ENCODE data around the gene NPAS3. TPM values are rescaled to one million over a fixed set of nuclear protein-coding genes. Genes with fewer than 3 reads are reported as not detected.
A peak's percentile ranks its signal among the peaks of the same experiment; 100 is the strongest.

NPAS3 gene
- total RNA-seq, 1 donor from 2014 or later: 0.95 TPM

- no peaks in the 10 kb centered on the region for H3K27me3 ChIP-seq (ENCODE audit: low read depth)
- no peaks in the 10 kb centered on the region for H3K4me1 ChIP-seq
- TF ChIP-seq CTCF (IDR thresholded peaks at IDR 0.05): no peak
- ATAC-seq (no peak), DNase-seq (no peak)
- H3K9me3 ChIP-seq: no peaks in the 10 kb centered on the region
- H3K36me3 ChIP-seq: no peaks in the 10 kb centered on the region
- intact Hi-C loops (cut with DNase I): no loop called here
- H3K27ac ChIP-seq: no peak overlapping the region
- no peak overlapping the region for H3K4me3 ChIP-seq
Measured at GRCh38 chr14:33165926-33166289, 227.2 kb downstream of the NPAS3 start.

- H3K9me3 ChIP-seq: no peaks in the 10 kb centered on the region
- no peak for TF ChIP-seq CTCF (IDR thresholded peaks at IDR 0.05)
- no peak overlapping the region for H3K27ac ChIP-seq
- DNase-seq (no peak), ATAC-seq (no peak)
- no peaks in the 10 kb centered on the region for H3K27me3 ChIP-seq (ENCODE audit: low read depth)
- intact Hi-C loops (cut with DNase I): no loop called here
- no peaks in the 10 kb centered on the region for H3K36me3 ChIP-seq
- H3K4me3 ChIP-seq: no peak overlapping the region
- no peaks in the 10 kb centered on the region for H3K4me1 ChIP-seq
Measured at GRCh38 chr14:33175951-33176350, 237.3 kb downstream of the NPAS3 start.

- peak; percentile 11 for TF ChIP-seq CTCF (IDR thresholded peaks at IDR 0.05)
- no peaks in the 10 kb centered on the region for H3K4me1 ChIP-seq
- no peaks in the 10 kb centered on the region for H3K27me3 ChIP-seq (ENCODE audit: low read depth)
- intact Hi-C loops (cut with DNase I): no loop called here
- no peak for ATAC-seq
- H3K4me3 ChIP-seq: no peak overlapping the region
- no peaks in the 10 kb centered on the region for H3K36me3 ChIP-seq
- no peak for DNase-seq
- H3K27ac ChIP-seq: no peak overlapping the region
- no peaks in the 10 kb centered on the region for H3K9me3 ChIP-seq
Measured at GRCh38 chr14:33184587-33184986, 245.9 kb downstream of the NPAS3 start.

GRCh38 chr14:33186656-33187055, 248.0 kb downstream of the NPAS3 start:
- no peak overlapping the region for H3K4me3 ChIP-seq

GRCh38 chr14:33188880-33189279, 250.2 kb downstream of the NPAS3 start:
- TF ChIP-seq CTCF (IDR thresholded peaks at IDR 0.05): no peak
- no peaks in the 10 kb centered on the region for H3K36me3 ChIP-seq
- DNase-seq (no peak), ATAC-seq (no peak)
- no peak overlapping the region for H3K4me3 ChIP-seq
- H3K27me3 ChIP-seq (ENCODE audit: low read depth): no peaks in the 10 kb centered on the region
- intact Hi-C loops (cut with DNase I): no loop called here
- H3K9me3 ChIP-seq: no peaks in the 10 kb centered on the region
- H3K27ac ChIP-seq: no peak overlapping the region
- no peaks in the 10 kb centered on the region for H3K4me1 ChIP-seq

More at GRCh38 chr14:33186656-33187055, 248.0 kb downstream of the NPAS3 start:
- H3K27me3 ChIP-seq (ENCODE audit: low read depth): no peaks in the 10 kb centered on the region
- no peaks in the 10 kb centered on the region for H3K36me3 ChIP-seq
- TF ChIP-seq CTCF (IDR thresholded peaks at IDR 0.05): no peak
- DNase-seq: no peak
- H3K27ac ChIP-seq: no peak overlapping the region
- intact Hi-C loops (cut with DNase I): no loop called here
- ATAC-seq: no peak
- no peaks in the 10 kb centered on the region for H3K4me1 ChIP-seq
- H3K9me3 ChIP-seq: no peaks in the 10 kb centered on the region

- TF ChIP-seq CTCF (IDR thresholded peaks at IDR 0.05): no peak
- no peak overlapping the region for H3K4me3 ChIP-seq
- no peaks in the 10 kb centered on the region for H3K9me3 ChIP-seq
- no peaks in the 10 kb centered on the region for H3K4me1 ChIP-seq
- H3K36me3 ChIP-seq: no peaks in the 10 kb centered on the region
- no peak for DNase-seq
- intact Hi-C loops (cut with DNase I): no loop called here
- ATAC-seq: no peak
- H3K27me3 ChIP-seq (ENCODE audit: low read depth): no peaks in the 10 kb centered on the region
- H3K27ac ChIP-seq: no peak overlapping the region
Measured at GRCh38 chr14:33191855-33192254, 253.2 kb downstream of the NPAS3 start.
